ENCODE measurements around the gene IPP.

DNA sequence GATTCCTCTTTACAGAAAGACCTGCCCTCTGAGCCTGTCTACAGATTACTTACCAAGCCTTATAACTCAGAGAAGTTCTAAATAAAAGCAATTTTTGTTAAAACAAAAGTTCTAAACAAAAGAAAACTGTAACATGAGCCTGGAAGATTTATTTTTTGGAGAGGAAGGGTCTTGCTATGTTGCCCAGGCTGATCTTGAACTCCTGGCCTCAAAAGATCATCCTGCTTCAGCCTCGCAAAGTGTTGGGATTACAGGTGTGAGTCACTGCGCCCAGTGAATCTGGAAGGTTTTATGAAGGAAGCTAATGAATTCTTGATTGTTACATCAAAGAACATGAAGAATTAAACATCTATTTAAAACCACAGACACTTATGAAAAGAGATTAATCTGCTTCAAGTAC, 91.2 kb downstream of the IPP start:
- TF ChIP-seq POLR2AphosphoS5 (IDR thresholded peaks at IDR 0.05; ENCODE audit: low read depth, low read length) (no peak), TAF1 (IDR thresholded peaks at IDR 0.05; ENCODE audit: borderline replicate concordance, insufficient read depth, low read length) (no peak), FOXP2 (optimal IDR thresholded peaks at IDR 0.05; ENCODE audit: borderline replicate concordance, extremely low read depth, extremely low read length, insufficient read depth) (no peak)
- TF ChIP-seq, protein P1, sequence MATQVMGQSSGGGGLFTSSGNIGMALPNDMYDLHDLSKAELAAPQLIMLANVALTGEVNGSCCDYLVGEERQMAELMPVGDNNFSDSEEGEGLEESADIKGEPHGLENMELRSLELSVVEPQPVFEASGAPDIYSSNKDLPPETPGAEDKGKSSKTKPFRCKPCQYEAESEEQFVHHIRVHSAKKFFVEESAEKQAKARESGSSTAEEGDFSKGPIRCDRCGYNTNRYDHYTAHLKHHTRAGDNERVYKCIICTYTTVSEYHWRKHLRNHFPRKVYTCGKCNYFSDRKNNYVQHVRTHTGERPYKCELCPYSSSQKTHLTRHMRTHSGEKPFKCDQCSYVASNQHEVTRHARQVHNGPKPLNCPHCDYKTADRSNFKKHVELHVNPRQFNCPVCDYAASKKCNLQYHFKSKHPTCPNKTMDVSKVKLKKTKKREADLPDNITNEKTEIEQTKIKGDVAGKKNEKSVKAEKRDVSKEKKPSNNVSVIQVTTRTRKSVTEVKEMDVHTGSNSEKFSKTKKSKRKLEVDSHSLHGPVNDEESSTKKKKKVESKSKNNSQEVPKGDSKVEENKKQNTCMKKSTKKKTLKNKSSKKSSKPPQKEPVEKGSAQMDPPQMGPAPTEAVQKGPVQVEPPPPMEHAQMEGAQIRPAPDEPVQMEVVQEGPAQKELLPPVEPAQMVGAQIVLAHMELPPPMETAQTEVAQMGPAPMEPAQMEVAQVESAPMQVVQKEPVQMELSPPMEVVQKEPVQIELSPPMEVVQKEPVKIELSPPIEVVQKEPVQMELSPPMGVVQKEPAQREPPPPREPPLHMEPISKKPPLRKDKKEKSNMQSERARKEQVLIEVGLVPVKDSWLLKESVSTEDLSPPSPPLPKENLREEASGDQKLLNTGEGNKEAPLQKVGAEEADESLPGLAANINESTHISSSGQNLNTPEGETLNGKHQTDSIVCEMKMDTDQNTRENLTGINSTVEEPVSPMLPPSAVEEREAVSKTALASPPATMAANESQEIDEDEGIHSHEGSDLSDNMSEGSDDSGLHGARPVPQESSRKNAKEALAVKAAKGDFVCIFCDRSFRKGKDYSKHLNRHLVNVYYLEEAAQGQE (IDR thresholded peaks at IDR 0.05; ENCODE audit: insufficient read depth in 1 of 2, low read depth in 2 of 2, low read length in 2 of 2): no peak
